ENCODE data around the gene HOATZ. TPM values are rescaled to one million over a fixed set of nuclear protein-coding genes. Genes with fewer than 3 reads are reported as not detected.

HOATZ gene
- not detected in 2 replicates for total RNA-seq

DNA sequence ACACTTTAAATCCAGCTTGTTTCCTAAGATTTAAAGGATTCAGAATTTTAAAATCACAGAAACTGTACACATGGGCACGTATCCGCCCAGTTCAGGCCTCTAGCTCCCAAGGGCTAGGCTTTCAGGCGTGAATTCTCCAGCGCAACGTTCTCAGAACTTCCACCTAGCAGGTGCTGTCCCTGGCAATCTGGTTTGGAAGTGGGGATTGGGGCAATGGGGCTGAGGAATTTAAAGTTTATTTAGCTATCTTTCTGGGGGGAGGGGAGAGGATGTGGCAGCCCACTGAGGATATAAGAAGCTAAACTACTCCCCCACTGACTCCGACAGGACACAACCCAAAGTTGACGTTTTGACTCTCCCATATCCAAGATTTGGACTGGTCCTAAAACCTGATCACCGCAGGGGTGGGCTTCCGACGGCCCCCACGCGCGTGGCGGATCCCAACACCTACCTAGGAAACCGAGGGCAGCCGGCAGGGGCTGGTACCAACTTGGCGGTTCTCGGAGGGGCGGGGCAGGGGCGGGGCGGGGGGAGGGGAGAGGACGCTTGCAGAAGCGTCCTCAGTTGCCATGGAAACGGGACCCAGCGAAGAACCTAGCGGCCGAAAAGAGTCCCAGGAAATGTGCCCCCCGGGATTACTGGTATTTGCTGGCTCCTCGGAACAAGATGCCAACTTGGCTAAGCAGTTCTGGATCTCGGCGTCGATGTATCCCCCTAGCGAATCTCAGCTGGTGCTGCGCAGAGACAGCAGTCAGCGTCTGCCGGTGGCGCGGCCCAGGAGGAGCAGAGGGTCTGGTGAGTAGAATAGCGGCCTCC lies at the start of gene HOATZ:
HOATZ (plus strand) TSS at position 563 of the 816 bp plus-strand sequence; CDS start at position 570, 7 bp downstream.
- intact Hi-C loops (cut with micrococcal nuclease): no loop called here

GRCh38 chr11:111465400-111465799 lies 49.2 kb upstream of the HOATZ start:
- intact Hi-C loops (cut with micrococcal nuclease): no loop called here

DNA sequence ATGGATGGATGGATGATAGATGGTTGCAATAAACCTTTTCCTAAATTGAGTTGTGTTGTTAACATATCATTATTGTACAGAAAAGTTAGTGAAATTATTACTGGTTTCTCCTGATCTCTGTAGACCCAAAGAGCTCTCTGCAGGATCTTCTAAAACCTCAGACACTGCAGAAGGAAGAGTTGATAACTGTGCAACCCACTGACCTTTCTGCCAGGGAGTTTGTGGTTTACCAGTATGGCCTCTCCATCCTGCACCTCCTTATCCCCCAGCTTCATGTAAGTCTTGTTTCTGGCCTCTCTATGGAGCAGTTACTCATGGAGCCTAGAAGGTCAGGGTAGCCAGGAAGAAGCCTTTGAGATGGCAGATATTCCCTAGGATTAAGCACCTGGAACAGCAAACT lies 48.0 kb upstream of the HOATZ start:
- intact Hi-C loops (cut with micrococcal nuclease): no loop called here

DNA sequence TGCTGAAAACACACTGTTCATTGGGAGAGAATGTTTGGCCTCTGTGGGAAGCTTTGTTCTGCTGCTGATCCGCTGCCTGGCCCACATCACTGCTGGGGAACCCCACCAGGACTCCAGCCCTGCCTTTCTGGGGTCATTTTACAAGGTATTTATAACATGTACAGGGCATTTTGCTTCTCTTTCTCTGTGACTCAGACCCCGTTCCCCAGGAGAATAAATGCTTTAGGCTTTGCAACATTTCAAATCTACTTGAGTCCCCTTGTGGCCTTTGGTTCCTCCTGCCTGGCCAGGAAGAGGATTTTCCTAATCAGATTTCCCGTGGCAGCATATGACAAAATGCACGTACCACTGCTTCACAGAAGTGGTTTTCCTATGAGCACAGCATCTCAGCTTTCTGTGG lies 45.4 kb upstream of the HOATZ start:
- intact Hi-C loops (cut with micrococcal nuclease): no loop called here

GRCh38 chr11:111472228-111472627 lies 42.4 kb upstream of the HOATZ start:
- intact Hi-C loops (cut with micrococcal nuclease): no loop called here

- intact Hi-C loops (cut with micrococcal nuclease): no loop called here
These were observed 40.1 kb upstream of the HOATZ start for GRCh38 chr11:111474432-111474831.

- intact Hi-C loops (cut with micrococcal nuclease): no loop called here
These were observed 38.2 kb upstream of the HOATZ start for GRCh38 chr11:111476366-111476765.

GRCh38 chr11:111476956-111477355 lies 37.6 kb upstream of the HOATZ start:
- intact Hi-C loops (cut with micrococcal nuclease): no loop called here

- intact Hi-C loops (cut with micrococcal nuclease): no loop called here
These were observed 36.7 kb upstream of the HOATZ start for GRCh38 chr11:111477898-111478297.

DNA sequence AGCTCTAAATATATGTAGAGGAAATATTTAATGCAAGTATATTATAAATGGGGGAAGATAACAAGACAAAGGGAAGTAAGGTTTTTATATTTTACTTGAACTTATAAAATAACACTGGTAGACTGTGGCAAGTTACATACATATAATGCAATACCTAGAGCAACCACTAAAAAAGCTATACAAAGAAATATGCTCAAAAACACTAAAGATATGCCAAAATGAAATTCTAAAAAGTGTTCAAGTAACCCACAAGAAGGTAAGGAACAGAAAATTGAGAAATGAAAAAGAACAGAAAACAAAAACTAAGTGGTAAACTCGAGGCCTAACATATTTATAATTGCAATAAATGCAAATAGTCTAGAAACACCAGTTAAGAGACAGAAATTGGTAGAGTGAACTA lies 34.9 kb upstream of the HOATZ start:
- intact Hi-C loops (cut with micrococcal nuclease): no loop called here

DNA sequence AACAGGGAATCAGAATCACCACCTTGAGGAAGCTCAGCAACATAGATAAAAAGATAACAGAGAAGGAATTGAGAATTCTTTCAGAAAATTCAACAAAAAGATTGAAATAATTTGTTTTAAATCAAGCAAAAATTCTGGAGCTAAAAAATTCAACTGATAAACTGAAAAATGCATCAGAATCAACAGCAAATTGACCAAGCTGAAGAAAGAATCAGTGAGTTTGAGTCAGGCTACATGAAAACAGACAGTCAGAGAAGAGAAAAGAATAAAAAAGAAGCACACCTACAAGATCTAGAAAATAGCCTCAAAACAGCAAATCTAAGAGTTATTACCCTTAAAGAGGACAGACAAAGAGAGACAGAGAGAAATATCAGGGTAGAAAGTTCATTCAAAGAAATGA lies 31.1 kb upstream of the HOATZ start:
- intact Hi-C loops (cut with micrococcal nuclease): no loop called here

DNA sequence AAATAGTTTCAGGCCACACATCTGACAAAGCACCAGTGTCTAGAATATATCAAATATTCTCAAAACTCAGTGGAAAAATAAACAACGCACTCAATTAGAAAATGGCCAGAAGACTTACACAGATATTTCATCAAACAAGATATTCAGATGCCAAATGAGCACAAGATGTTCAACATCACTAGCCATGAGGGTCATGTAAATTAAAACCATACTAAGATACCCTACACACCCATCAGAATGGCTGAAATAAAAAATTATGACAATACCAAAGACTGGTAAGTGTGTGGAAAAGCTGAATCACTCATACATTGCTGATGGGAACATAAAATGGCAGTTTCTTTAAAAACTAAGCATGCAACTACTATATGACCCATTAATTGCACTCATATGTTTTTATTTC lies 24.1 kb upstream of the HOATZ start:
- intact Hi-C loops (cut with micrococcal nuclease): no loop called here

GRCh38 chr11:111494040-111494439 lies 20.5 kb upstream of the HOATZ start:
- intact Hi-C loops (cut with micrococcal nuclease): no loop called here

DNA sequence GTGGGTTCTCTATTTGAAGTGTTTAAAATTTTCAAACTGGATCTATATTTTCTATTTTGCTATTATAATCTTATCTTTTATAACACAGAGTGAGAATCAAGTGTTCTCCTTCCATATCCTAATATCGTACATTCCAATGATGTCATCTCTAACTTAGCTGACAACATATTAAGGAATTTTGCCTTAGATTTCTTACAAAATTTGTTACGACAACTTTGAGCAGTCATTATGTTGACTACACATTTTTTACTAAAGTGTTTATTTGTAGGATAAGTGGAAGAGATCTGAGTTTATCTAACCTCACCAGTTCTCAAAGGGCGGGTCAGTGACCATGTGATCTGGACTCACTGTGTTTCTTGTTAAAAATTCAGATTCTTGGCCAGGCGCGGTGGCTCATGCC lies 15.1 kb upstream of the HOATZ start:
- intact Hi-C loops (cut with micrococcal nuclease): no loop called here

- intact Hi-C loops (cut with micrococcal nuclease): no loop called here
These were observed 14.1 kb upstream of the HOATZ start for GRCh38 chr11:111500481-111500880.

GRCh38 chr11:111502611-111503010 lies 12.0 kb upstream of the HOATZ start:
- intact Hi-C loops (cut with micrococcal nuclease): no loop called here

DNA sequence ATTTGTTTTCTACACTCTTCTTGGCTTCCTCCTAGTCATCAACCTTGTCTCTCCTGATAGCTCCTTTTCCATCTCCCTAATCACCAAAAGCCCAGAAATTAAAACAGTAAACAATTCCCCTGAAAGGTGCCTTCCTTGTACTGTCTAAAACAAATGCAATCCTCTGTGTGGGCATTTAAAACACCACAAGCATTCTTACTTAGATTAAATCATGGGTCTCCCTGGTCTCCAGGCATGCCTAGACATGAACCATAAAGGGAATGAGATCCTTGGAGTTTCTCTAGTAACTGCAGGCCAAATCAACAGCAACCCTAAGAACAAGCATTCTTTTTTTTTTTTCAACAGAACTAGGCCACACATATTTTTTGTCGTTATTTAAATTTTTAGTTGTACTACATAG lies 4.3 kb upstream of the HOATZ start:
- intact Hi-C loops (cut with micrococcal nuclease): no loop called here

- intact Hi-C loops (cut with micrococcal nuclease): no loop called here
These were observed 2.0 kb upstream of the HOATZ start, which contains the start of gene BTG4 for GRCh38 chr11:111512296-111513239. Gene BTG4 (minus strand): TSS chr11:111512386. CDS start chr11:111498776, 13,610 bp downstream.

GRCh38 chr11:111513240-111513605 lies 1.4 kb upstream of the HOATZ start:
- intact Hi-C loops (cut with micrococcal nuclease): no loop called here

DNA sequence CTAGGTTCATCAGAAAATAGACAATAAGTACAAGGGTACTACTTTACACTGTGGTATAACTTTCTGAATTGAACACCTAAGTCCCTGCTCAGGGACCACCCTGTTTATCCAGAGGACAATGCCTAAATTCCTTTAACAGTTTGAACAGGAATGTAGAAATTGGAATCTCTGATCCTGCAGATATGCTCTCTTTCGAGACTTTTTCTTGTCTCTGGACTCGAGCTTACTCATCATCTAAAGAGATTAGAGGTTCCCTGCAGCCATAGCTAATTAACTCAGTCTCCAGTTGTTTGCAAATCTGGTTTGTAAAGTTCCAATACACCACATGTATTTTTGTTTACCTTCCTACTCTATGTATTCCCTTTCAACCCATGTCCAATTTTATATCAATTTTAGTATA lies 1.0 kb downstream of the HOATZ start:
- intact Hi-C loops (cut with micrococcal nuclease): no loop called here

- intact Hi-C loops (cut with micrococcal nuclease): no loop called here
These were observed 4.1 kb downstream of the HOATZ start for GRCh38 chr11:111518668-111519067.

DNA sequence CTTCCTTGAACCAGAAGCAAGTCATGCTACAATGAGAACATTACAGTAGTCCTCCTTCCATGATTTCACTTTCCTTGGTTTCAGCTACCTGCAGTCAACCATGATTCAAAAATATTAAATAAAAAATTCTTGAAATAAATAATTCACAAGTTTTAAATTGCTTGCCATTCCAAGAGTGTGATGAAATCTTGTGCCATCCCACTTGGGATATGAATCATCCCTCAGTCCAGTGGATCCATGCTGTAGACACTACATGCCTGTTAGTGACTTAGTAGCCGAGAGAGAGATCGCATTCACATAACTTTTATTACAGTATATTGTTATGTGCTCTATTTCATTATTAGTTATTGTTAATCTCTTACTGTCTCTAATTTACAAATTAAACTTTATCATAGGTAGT lies 6.0 kb downstream of the HOATZ start:
- intact Hi-C loops (cut with micrococcal nuclease): no loop called here

All from T-helper 2 cell treated with Interferon-gamma antibody and Interleukin-4, amounts not matched to agents 100 ng/mL and 5 ng/mL, for 36 hours (primary cell).